Measurements from ENCODE around the gene TGM6.

TGM6 gene

GRCh38 chr20:2380601-2381000, at the start of gene TGM6:
TGM6 (plus strand) TSS chr20:2380901; CDS start chr20:2380969, 68 bp downstream.
- DNase-seq: no peak

DNA sequence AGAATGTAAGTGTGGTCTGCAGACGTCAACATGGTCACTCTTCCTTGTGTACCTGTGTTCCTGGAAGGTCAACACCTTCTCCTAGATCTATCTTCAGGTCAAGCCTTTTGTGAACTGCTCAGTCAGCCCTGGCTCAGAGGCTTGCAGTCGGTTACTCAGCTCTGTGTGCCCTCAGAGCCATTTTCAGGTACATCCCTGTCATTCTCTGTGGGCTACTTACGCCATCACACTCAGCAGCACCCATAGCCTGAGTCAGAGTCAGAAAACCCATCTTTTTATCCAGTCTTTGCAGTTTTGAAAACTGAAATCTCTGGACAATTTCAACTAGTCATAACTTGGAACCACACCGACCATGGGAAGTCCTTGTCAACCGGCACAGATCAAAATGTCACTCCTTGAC, 49.6 kb upstream of the TGM6 start:
- DNase-seq: no peak

DNA sequence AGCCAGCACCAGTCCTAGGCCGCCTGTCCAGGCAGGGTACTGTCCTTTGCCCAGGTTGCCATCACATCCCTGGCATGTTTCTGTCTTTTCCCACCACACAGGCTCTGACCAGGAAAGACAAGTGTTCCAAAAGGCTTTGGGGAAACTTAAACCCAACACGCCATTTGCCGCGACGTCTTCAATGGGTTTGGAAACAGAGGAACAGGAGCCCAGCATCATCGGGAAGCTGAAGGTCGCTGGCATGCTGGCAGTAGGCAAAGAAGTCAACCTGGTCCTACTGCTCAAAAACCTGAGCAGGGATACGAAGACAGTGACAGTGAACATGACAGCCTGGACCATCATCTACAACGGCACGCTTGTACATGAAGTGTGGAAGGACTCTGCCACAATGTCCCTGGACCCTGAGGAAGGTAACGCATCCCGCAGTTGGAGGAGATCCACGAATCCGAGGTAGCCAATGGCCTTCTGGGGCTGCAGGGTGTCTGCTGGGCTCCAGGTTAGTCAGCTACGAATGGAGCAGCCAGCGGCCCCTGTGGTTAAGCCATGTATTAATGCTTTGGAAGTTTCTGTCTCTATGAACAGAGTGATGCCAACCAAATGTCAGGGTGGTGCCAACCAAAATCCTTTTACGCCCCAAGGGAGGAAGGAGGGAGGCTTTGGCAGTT, 48.7 kb upstream of the TGM6 start:
- no peak for DNase-seq

DNA sequence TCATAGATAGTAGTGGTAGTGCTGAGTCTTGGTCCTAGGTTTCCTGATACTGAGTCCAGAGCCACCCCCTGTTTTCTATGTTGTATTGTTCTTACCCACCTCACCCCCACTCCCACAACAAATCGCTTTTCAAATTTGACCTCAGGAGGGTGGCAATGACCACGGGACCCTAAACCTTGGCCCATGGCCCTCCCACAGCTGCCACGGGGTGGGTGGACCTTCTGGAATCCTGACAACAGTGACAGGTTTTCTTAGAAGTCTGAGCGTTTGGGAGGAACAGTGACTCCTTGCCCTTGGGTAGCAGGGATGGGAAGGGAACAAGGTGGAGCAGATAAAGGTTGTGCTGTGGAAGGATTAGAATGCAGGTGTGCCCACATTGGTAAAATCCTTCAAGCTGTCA, 48.0 kb upstream of the TGM6 start:
- no peak for DNase-seq

DNA sequence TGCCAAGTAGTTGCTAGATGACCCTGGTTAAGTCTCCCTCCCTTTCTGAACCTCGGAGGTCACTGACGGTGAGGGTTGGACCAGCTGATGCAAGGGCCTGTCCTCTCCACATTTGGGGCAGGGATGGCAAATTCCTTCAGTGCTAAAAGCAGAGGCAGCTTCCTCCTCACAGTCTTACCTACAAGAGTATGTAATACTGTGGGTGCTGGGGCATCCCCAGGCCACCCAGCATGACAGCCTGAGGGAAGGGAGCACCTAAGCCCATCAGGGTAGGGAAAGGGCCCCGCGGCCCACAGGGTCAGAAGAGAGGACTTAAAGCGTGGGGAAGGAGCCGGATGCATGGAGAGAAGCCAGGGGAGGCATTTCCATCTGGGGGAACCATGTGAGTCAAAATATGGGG, 46.9 kb upstream of the TGM6 start:
- no peak for DNase-seq

- no peak for DNase-seq
Observed at GRCh38 chr20:2335096-2335870, 45.4 kb upstream of the TGM6 start.

DNA sequence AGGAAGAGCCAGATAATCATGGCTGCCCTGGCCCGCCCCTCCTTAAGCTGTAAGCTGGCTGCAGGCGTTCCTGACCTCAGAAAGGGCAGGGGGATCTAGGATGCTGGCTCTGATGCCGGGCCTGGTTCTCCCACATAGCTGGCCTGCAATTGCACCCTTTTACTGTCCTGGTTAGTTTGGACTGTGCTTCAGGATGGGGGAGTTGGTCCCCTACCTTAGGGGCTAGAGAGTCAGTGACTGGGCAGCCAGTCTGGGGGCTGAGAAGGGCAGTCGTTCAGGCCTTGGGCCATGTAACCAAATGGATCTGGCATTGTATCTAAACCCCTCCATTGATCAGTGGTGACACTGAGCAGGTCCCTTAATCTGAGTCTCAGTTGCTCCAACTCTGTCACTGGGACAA, 44.2 kb upstream of the TGM6 start:
- no peak for DNase-seq

DNA sequence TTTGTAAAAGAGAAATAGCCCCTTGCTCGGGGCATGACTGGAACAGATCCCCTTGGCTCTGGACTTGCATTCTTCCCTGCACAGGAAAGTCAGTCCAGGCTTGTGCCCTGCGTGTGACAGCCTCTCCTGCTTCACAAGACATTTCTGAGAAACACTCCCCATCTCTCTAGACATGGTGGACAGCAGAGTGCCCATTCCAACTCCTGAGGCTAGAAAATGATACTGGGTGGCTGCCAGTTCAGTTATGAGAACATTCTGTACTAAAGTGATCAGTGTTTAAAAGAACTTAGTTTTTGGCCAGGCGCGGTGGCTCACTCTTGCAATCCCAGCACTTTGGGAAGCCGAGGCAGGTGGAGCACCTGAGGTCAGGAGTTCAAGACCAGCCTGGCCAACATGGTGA, 43.6 kb upstream of the TGM6 start:
- no peak for DNase-seq

- DNase-seq: no peak
Observed at GRCh38 chr20:2338411-2339066, 42.2 kb upstream of the TGM6 start.

DNA sequence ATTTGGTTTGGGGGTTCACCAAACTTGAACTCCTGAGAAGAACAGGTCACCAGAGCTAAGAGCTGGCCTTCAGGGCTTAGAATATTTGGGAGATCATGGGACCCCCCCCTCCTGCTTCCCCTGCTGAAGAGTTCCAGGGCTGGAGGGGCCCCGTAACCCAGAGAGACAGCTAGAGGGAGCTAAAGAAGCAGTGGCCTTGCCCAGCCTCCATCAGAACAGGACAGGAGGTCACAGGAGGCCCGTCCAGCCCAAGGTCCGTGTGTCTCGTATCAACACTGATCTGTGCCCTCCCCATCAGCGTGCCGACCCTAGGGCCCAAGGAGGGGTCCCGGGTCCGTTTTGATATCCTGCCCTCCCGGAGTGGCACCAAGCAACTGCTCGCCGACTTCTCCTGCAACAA, 40.6 kb upstream of the TGM6 start:
- DNase-seq: no peak

- no peak for DNase-seq
Observed at GRCh38 chr20:2340823-2341222, 39.9 kb upstream of the TGM6 start.

- no peak for DNase-seq
Observed at GRCh38 chr20:2341336-2341735, 39.4 kb upstream of the TGM6 start.

DNA sequence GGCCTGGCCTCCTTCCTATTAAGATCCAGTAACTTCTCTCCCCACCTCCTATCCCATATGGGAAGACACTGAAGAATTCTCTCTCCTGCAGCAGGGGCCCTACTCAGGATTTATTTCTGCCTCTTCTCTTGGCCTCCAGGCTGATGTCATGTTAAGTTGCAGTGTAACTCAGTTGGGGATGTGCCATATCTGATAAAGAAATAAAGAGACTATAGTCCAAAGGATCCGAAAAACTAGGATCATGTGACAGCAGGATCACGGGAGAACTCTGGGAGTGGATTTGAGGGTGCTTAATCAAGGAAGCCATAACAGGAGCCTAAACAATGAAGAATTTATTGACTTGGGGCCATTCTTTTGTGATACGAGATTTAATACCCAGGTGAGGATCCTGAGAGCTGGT, 38.5 kb upstream of the TGM6 start:
- DNase-seq: no peak

DNA sequence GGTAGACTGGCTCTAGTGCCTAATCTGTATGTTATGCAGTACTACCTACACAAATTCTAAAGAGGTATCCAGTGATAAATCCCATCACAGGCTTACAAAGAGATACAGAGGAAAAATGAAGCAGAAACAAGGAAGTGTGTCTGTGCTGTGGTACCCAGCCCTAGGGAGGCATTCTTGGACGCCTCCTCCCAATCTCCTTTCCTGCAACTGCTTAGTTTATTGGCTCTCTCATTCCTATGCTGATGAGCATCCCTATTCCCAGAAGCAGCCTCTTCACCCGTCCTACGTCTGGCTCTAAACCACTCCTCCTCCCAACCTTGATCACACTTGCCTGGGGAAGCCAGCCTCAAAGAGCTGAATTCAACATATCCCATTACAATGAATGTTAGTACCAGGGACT, 34.5 kb upstream of the TGM6 start:
- no peak for DNase-seq

GRCh38 chr20:2348336-2348735, 32.4 kb upstream of the TGM6 start:
- no peak for DNase-seq

- DNase-seq: no peak
Observed at GRCh38 chr20:2349801-2350200, 30.9 kb upstream of the TGM6 start.

DNA sequence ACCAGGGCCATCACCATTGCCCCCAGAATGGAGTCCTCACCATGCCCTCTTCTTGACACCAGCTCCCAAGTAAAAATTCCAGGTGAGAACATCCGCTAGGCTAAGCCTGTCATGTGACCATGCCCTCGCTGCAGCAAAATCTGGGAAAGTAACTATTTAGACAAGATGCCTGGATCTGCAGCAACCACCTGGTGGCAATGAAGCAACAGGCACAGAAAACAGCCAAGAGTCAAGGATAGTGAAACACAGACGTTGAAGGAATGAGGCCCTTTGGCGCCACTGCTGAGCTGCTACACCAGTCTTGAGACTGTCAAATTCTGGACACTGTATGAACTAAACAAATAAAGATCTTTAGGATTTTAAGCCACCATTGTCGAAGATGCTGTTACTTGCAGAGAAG, 30.1 kb upstream of the TGM6 start:
- no peak for DNase-seq

DNA sequence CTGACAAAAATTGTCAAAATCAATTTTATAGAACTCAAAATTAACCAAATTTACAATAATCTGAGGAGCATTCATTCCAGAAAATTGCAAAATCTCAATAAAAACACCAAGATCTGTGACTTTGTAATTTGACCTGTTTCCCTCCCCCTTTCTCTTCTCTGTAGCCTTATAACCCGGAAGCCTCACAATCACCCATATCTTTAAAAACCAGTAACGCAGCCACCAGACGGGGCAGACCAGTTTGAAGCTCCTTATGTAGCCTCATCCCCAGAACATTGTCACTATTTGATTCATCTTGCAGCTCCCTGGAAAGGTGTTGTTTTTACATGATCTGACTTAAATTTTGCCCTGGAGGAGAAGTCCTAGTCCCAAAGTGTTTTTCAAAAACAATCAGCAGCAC, 27.5 kb upstream of the TGM6 start:
- DNase-seq: no peak

DNA sequence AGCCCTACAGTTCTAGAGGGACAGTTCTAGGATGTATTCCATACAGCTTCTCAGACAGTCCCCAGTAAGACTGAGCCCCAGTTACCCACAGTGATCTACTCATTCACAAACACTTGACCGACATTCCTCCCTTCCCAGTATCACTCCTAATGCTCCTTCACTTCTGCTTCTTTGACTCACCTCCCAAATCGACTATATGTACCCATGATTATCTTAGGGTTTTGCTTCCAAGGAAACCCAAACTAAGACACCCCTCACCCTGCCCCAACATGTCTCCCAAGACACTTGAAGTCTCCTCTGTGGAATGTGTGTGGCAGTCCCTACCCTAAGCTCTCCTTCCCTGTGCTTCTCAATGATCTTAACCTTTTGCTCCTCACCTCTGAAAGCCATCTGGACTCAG, 23.6 kb upstream of the TGM6 start:
- no peak for DNase-seq

GRCh38 chr20:2358006-2358405, 22.7 kb upstream of the TGM6 start:
- DNase-seq: no peak

DNA sequence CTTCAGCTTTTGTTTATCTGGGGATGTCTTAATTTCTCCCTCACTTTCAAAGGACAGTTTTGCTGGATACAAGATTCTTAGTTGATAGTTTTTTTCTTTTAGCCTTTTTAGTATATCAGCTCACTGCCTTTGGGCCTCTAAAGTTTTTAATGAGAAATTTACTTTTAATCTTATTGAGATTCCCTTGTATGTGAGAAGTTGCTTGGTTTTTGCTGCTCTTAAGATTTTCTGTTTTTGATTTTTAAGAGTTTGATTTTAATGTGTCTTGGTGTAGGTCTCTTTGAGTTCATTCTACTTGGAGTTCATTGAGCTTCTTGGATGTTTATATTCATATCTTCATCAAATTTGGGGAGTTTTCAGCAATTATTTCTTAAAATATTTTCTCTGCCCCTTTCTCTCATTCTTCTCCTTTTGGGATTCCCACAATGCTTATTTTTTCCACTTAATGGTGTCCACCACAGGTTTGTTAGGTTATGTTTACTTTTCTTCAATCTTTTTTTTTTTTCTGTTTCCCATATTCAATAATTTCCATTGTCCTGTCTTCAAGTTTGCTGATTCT, 19.6 kb upstream of the TGM6 start:
- DNase-seq: no peak

- DNase-seq: no peak
Observed at GRCh38 chr20:2363187-2363586, 17.5 kb upstream of the TGM6 start.

- DNase-seq: no peak
Observed at GRCh38 chr20:2363587-2363986, 17.1 kb upstream of the TGM6 start.

- DNase-seq: no peak
Observed at GRCh38 chr20:2364044-2364443, 16.7 kb upstream of the TGM6 start.
